Subcutaneous adipose tissue (tissue), 4 donors: ENCODE measurements around the gene DCHS2. TPM values are rescaled to one million over a fixed set of nuclear protein-coding genes. Genes with fewer than 3 reads are reported as not detected.

ENCODE experiments used
- CTCF ChIP-seq: fragments of 450-650 bp; IDR thresholded peaks from one replicate; pipeline ENCODE4 v1.5.1; 2016; ENCODE audit warnings: low read depth, mild to moderate bottlenecking, control low read depth, antibody characterized with exemption, moderate library complexity
- total RNA-seq, 4 donors: library from RNA; depleted of rRNA; stranded (reverse); fragments of >200 nt; gene quantifications; one replicate each; pipeline ENCODE4 v1.1.0, GENCODE V29; 2016

Gene DCHS2
- total RNA-seq, 4 donors from 2014 or later, result not detected

- TF ChIP-seq CTCF, result no peak
These were observed 70.0 kb downstream of the DCHS2 start for GRCh38 chr4:154421618-154422017.

GRCh38 chr4:154417373-154417673 lies 74.3 kb downstream of the DCHS2 start:
- no peak for TF ChIP-seq CTCF

- no peak for TF ChIP-seq CTCF
These were observed 75.4 kb downstream of the DCHS2 start for GRCh38 chr4:154416190-154416547.

- no peak for TF ChIP-seq CTCF
These were observed 76.3 kb downstream of the DCHS2 start for GRCh38 chr4:154415313-154415712.

GRCh38 chr4:154414796-154415195 lies 76.8 kb downstream of the DCHS2 start:
- TF ChIP-seq CTCF, result no peak

- no peak for TF ChIP-seq CTCF
These were observed 77.2 kb downstream of the DCHS2 start for GRCh38 chr4:154414371-154414770.

GRCh38 chr4:154407443-154407842 lies 84.2 kb downstream of the DCHS2 start:
- TF ChIP-seq CTCF, result no peak
